ENCODE data around the gene PDGFC. TPM values are rescaled to one million over a fixed set of nuclear protein-coding genes. Genes with fewer than 3 reads are reported as not detected.

PDGFC gene
- total and polyA plus RNA-seq, 2 donors (not counting 3 experiments of a cell fraction or from before 2014, with no cell fraction given): 2.7 to 5.3 TPM

DNA sequence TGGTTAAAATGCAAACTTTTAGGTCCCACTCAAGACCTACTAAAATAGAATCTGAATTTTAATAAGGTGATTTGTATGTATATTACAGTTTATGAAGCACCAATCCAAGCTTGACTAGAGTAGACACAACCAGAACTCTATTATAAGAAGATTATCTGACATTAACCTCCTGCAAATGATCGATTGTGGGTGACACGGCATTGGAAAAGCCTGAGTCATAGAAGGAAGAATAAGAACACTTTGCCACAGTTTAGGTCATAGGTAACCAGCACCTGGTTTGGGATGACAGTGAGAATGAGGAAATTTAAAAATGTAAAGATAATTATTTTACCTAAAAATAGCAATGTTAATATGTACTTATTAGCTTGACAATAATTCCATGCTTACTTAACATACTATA lies 15.2 kb downstream of the PDGFC start:
- TF ChIP-seq FOS (IDR thresholded peaks at IDR 0.05; ENCODE audit: borderline replicate concordance, insufficient read depth, low read length) (no peak), GATA2 (IDR thresholded peaks at IDR 0.05; ENCODE audit: insufficient read depth, insufficient read length, low read depth, low read length) (no peak), JUN (IDR thresholded peaks at IDR 0.05; ENCODE audit: borderline replicate concordance, insufficient read depth, insufficient read length, low read depth) (no peak)
- TF ChIP-seq, protein P1, sequence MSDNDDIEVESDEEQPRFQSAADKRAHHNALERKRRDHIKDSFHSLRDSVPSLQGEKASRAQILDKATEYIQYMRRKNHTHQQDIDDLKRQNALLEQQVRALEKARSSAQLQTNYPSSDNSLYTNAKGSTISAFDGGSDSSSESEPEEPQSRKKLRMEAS (IDR thresholded peaks at IDR 0.05; ENCODE audit: insufficient read depth, insufficient read length): no peak
- TF ChIP-seq, protein P2, sequence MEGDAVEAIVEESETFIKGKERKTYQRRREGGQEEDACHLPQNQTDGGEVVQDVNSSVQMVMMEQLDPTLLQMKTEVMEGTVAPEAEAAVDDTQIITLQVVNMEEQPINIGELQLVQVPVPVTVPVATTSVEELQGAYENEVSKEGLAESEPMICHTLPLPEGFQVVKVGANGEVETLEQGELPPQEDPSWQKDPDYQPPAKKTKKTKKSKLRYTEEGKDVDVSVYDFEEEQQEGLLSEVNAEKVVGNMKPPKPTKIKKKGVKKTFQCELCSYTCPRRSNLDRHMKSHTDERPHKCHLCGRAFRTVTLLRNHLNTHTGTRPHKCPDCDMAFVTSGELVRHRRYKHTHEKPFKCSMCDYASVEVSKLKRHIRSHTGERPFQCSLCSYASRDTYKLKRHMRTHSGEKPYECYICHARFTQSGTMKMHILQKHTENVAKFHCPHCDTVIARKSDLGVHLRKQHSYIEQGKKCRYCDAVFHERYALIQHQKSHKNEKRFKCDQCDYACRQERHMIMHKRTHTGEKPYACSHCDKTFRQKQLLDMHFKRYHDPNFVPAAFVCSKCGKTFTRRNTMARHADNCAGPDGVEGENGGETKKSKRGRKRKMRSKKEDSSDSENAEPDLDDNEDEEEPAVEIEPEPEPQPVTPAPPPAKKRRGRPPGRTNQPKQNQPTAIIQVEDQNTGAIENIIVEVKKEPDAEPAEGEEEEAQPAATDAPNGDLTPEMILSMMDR (IDR thresholded peaks at IDR 0.05; ENCODE audit: extremely low read depth in 1 of 2, insufficient read depth in 1 of 2, low read depth in 1 of 2, low read length in 2 of 2): no peak
- H4K20me1 ChIP-seq (replicated peaks; ENCODE audit: control insufficient read depth, extremely low read depth, insufficient read depth, low read length): no peaks in the 10 kb centered on the region
- no peaks in the 10 kb centered on the region for H3K36me3 ChIP-seq (ENCODE audit: control insufficient read depth in 2 of 2, extremely low read depth in 1 of 2, insufficient read depth in 2 of 2, low read length in 2 of 2)
- no peak overlapping the region for H3K9ac ChIP-seq (replicated peaks; ENCODE audit: extremely low read depth, insufficient read depth, low read length)
- H3K79me2 ChIP-seq (ENCODE audit: control insufficient read depth, insufficient read depth, low read length): no peaks in the 10 kb centered on the region
- CTCF ChIA-PET: interaction anchor here (1.3 to 2.2 kb wide), 4 partner anchors 10 to 481 kb away, joined by 4 to 9 read pairs (median 6); no protein-coding TSS in a partner anchor
- no peak overlapping the region for H2AFZ ChIP-seq (ENCODE audit: low read depth, low read length)
- POLR2A ChIA-PET: no interaction called here
- no peaks in the 10 kb centered on the region for H3K27me3 ChIP-seq (ENCODE audit: control insufficient read depth in 2 of 2, insufficient read depth in 2 of 2, low read length in 2 of 2)
- no peak overlapping the region for H3K4me2 ChIP-seq (ENCODE audit: insufficient read depth, low read length)
- no peak overlapping the region for H3K4me3 ChIP-seq (replicated peaks in 1 of 3; ENCODE audit: insufficient read depth in 1 of 3, low read depth in 1 of 3, low read length in 3 of 3)
- no peaks in the 10 kb centered on the region for H3K9me3 ChIP-seq (replicated peaks; ENCODE audit: control insufficient read depth, insufficient read depth, low read length)
- no peak for FAIRE-seq
- dilution Hi-C loops (cut with MboI; ENCODE audit: extremely low pct_ligation_motif_present, low sequenced_read_pairs) (no loop called here), intact Hi-C loops (cut with micrococcal nuclease) (no loop called here)
- no peak for DNase-seq (ENCODE audit: low read depth, low spot score)
- BruUV-seq (replicated peaks): no TSS peak
- no peaks in the 10 kb centered on the region for H3K9me1 ChIP-seq (replicated peaks; ENCODE audit: control insufficient read depth, extremely low read depth, insufficient read depth, low read length)
- H3K4me1 ChIP-seq (ENCODE audit: control insufficient read depth, extremely low read depth, insufficient read depth, low read length): peaks cover 5% of the 10 kb centered on the region
- H3K27ac ChIP-seq (ENCODE audit: insufficient read depth, low read depth, low read length): no peak overlapping the region

DNA sequence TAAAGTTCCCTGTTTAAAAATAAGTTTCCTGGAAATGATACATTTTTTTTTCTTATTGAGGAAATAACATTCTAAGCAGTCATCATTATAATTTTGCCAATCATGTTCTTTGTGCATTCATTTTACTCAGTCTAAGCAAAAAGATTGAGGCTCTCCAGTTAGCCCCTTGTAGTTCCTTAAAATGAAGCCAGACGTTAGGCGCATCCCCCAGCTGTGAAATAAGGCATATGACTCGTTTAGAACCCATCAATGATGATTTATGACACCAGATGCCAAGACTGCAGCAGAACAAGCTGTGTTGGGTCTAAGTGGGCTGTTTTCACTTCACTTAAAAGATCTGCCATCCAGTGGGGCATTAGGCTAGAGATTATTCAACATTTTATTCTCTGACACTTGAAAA lies 17.0 kb downstream of the PDGFC start:
- intact Hi-C loops (cut with micrococcal nuclease): no loop called here

More for the DNA sequence above, 17.0 kb downstream of the PDGFC start:
- no peaks in the 10 kb centered on the region for H3K9me1 ChIP-seq (replicated peaks; ENCODE audit: control insufficient read depth, extremely low read depth, insufficient read depth, low read length)
- ChIA-PET POLR2A (no interaction called here), CTCF (interaction anchor here (1.0 to 1.3 kb wide), 3 partner anchors 14 to 91 kb away, joined by 3 to 5 read pairs (median 4); partner anchors contain the start of gene PDGFC)
- no peaks in the 10 kb centered on the region for H3K9me3 ChIP-seq (replicated peaks; ENCODE audit: control insufficient read depth, insufficient read depth, low read length)
- H3K9ac ChIP-seq (replicated peaks; ENCODE audit: extremely low read depth, insufficient read depth, low read length): no peak overlapping the region
- no peak for FAIRE-seq
- H4K20me1 ChIP-seq (replicated peaks; ENCODE audit: control insufficient read depth, extremely low read depth, insufficient read depth, low read length): no peaks in the 10 kb centered on the region
- H3K4me2 ChIP-seq (ENCODE audit: insufficient read depth, low read length): no peak overlapping the region
- no peak for DNase-seq (ENCODE audit: low read depth, low spot score)
- H3K36me3 ChIP-seq (ENCODE audit: control insufficient read depth in 2 of 2, extremely low read depth in 1 of 2, insufficient read depth in 2 of 2, low read length in 2 of 2): no peaks in the 10 kb centered on the region
- H3K27ac ChIP-seq (ENCODE audit: insufficient read depth, low read depth, low read length): no peak overlapping the region
- no peak for TF ChIP-seq FOS (IDR thresholded peaks at IDR 0.05; ENCODE audit: borderline replicate concordance, insufficient read depth, low read length)
- no peak for TF ChIP-seq JUN (IDR thresholded peaks at IDR 0.05; ENCODE audit: borderline replicate concordance, insufficient read depth, insufficient read length, low read depth)
- no peak for TF ChIP-seq MYC (IDR thresholded peaks at IDR 0.05; ENCODE audit: low read depth, low read length)
- no peak for TF ChIP-seq POLR2AphosphoS5 (IDR thresholded peaks at IDR 0.05; ENCODE audit: insufficient read depth, low read depth, low read length)
- TF ChIP-seq, protein P1 (IDR thresholded peaks at IDR 0.05; ENCODE audit: insufficient read depth, insufficient read length): no peak
- no peak for TF ChIP-seq POLR2A (IDR thresholded peaks at IDR 0.05; ENCODE audit: low read depth, low read length)
- no peak for TF ChIP-seq GATA2 (IDR thresholded peaks at IDR 0.05; ENCODE audit: insufficient read depth, insufficient read length, low read depth, low read length)
- TF ChIP-seq, protein P2 (IDR thresholded peaks at IDR 0.05; ENCODE audit: extremely low read depth in 1 of 2, insufficient read depth in 1 of 2, low read depth in 1 of 2, low read length in 2 of 2): no peak
- no peak for TF ChIP-seq EZH2 (IDR thresholded peaks at IDR 0.05; ENCODE audit: borderline replicate concordance, low read depth, low read length, severe bottlenecking)
- BruUV-seq (replicated peaks): no TSS peak
- no peaks in the 10 kb centered on the region for H3K79me2 ChIP-seq (ENCODE audit: control insufficient read depth, insufficient read depth, low read length)
- dilution Hi-C loops (cut with MboI; ENCODE audit: extremely low pct_ligation_motif_present, low sequenced_read_pairs): no loop called here
- no peak overlapping the region for H2AFZ ChIP-seq (ENCODE audit: low read depth, low read length)
- H3K4me1 ChIP-seq (ENCODE audit: control insufficient read depth, extremely low read depth, insufficient read depth, low read length): peaks cover 15% of the 10 kb centered on the region
- H3K27me3 ChIP-seq (ENCODE audit: control insufficient read depth in 2 of 2, insufficient read depth in 2 of 2, low read length in 2 of 2): no peaks in the 10 kb centered on the region
- H3K4me3 ChIP-seq (replicated peaks in 1 of 3; ENCODE audit: insufficient read depth in 1 of 3, low read depth in 1 of 3, low read length in 3 of 3): no peak overlapping the region

Measured in endothelial cell of umbilical vein (primary cell).